ENCODE results near the gene LAMB3. TPM values are rescaled to one million over a fixed set of nuclear protein-coding genes. Genes with fewer than 3 reads are reported as not detected.

The LAMB3 gene
- total RNA-seq, 2 experiments from 2014 or later = 0.83 to 0.96 TPM

DNA sequence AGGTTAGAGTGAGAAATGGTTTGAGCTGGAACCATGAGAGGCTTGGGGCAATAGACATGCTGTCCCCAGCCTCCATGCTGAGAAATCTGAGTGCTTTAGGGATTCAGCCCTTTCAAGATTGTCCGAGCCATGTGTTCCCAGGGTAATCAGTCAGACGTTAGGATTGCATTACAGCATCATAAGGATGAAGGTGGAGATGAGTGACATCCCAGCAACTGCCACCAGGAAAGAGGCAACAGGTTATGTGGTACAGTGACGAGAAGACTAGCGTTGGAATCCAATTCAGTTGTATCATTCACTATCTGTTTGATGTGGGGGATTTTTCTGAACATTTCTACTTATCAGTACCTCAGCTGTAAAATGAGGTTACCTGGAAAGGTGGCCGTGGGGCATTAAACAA is 67.0 kb downstream of the LAMB3 start:
- POLR2A ChIA-PET = no interaction called here
- ATAC-seq (ENCODE audit: low read depth) (no peak), DNase-seq (no peak)
- Mint-ChIP-seq H3K27me3 (peaks cover 12% of the 10 kb centered on the region), H3K36me3 (no peaks in the 10 kb centered on the region), H3K4me3 (no peak overlapping the region), H3K4me1 (no peaks in the 10 kb centered on the region), H3K9me3 (no peaks in the 10 kb centered on the region), H3K27ac (no peak overlapping the region)

DNA sequence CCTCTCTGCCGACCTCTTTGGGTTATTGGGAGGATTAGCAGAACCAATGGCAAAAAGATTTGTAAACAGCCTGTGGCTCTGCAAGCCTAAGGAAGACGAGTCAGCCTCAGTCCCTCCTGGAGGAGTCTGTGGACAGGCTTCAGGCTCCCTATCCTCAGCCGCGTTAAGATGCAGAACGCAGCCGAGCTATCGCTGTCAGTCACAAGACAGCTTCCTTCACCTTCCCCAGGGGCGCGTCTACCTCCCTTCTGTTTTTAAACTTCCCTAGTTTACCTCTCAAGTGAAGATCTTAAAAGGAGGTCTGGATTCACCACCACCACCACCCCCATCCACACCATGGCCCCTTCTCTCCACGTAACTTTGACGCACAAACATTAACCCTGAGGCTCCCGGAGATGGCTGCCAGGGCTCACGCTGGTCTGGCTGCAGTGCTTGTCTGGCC is 68.0 kb downstream of the LAMB3 start:
- POLR2A ChIA-PET = no interaction called here
- Mint-ChIP-seq H3K27ac (no peak overlapping the region), H3K27me3 (peaks cover 12% of the 10 kb centered on the region), H3K4me1 (no peaks in the 10 kb centered on the region), H3K9me3 (no peaks in the 10 kb centered on the region), H3K4me3 (no peak overlapping the region), H3K36me3 (no peaks in the 10 kb centered on the region)
- DNase-seq (no peak), ATAC-seq (ENCODE audit: low read depth) (no peak)

- ATAC-seq (ENCODE audit: low read depth) (no peak), DNase-seq (no peak)
- peaks cover 12% of the 10 kb centered on the region for H3K27me3 Mint-ChIP-seq
- POLR2A ChIA-PET = no interaction called here
- no peaks in the 10 kb centered on the region for H3K9me3 Mint-ChIP-seq
- no peak within 1 kb of the TSS for H3K27ac Mint-ChIP-seq
- H3K4me1 Mint-ChIP-seq = no peaks in the 10 kb centered on the region
- H3K36me3 Mint-ChIP-seq = no peaks in the 10 kb centered on the region
- no peak within 1 kb of the TSS for H3K4me3 Mint-ChIP-seq
Observed at GRCh38 chr1:209583408-209583807, 68.8 kb downstream of the LAMB3 start, which contains the start of gene CAMK1G. TSS of gene CAMK1G (plus strand) at chr1:209583714. CDS start at chr1:209594984, 11,270 bp downstream.

GRCh38 chr1:209580577-209580976 is 71.6 kb downstream of the LAMB3 start:
- POLR2A ChIA-PET = no interaction called here
- ATAC-seq (ENCODE audit: low read depth) (no peak), DNase-seq (no peak)
- peaks cover 12% of the 10 kb centered on the region for H3K27me3 Mint-ChIP-seq
- no peaks in the 10 kb centered on the region for H3K36me3 Mint-ChIP-seq
- no peak overlapping the region for H3K4me3 Mint-ChIP-seq
- H3K27ac Mint-ChIP-seq = no peak overlapping the region
- H3K9me3 Mint-ChIP-seq = no peaks in the 10 kb centered on the region
- H3K4me1 Mint-ChIP-seq = peaks cover 4% of the 10 kb centered on the region

GRCh38 chr1:209577346-209577745 is 74.9 kb downstream of the LAMB3 start:
- ATAC-seq (ENCODE audit: low read depth) (no peak), DNase-seq (no peak)
- no peaks in the 10 kb centered on the region for H3K36me3 Mint-ChIP-seq
- peaks cover 4% of the 10 kb centered on the region for H3K4me1 Mint-ChIP-seq
- no peaks in the 10 kb centered on the region for H3K9me3 Mint-ChIP-seq
- peaks cover 35% of the 10 kb centered on the region for H3K27me3 Mint-ChIP-seq
- POLR2A ChIA-PET = no interaction called here
- H3K4me3 Mint-ChIP-seq = no peak overlapping the region
- no peak overlapping the region for H3K27ac Mint-ChIP-seq

- Mint-ChIP-seq H3K9me3 (no peaks in the 10 kb centered on the region), H3K4me1 (peaks cover 4% of the 10 kb centered on the region), H3K4me3 (no peak overlapping the region), H3K36me3 (no peaks in the 10 kb centered on the region), H3K27me3 (peaks cover 36% of the 10 kb centered on the region), H3K27ac (no peak overlapping the region)
- POLR2A ChIA-PET = no interaction called here
- ATAC-seq (ENCODE audit: low read depth) (peak; percentile 85), DNase-seq (peak; percentile 72)
Observed at GRCh38 chr1:209576392-209577197, 75.6 kb downstream of the LAMB3 start.

GRCh38 chr1:209570743-209571142 is 81.5 kb downstream of the LAMB3 start:
- no peak for ATAC-seq (ENCODE audit: low read depth)
- Mint-ChIP-seq H3K4me3 (no peak overlapping the region), H3K27me3 (peaks cover 45% of the 10 kb centered on the region), H3K4me1 (peaks cover 6% of the 10 kb centered on the region), H3K9me3 (no peaks in the 10 kb centered on the region), H3K36me3 (no peaks in the 10 kb centered on the region), H3K27ac (no peak overlapping the region)
- DNase-seq = no peak
- POLR2A ChIA-PET = no interaction called here

DNA sequence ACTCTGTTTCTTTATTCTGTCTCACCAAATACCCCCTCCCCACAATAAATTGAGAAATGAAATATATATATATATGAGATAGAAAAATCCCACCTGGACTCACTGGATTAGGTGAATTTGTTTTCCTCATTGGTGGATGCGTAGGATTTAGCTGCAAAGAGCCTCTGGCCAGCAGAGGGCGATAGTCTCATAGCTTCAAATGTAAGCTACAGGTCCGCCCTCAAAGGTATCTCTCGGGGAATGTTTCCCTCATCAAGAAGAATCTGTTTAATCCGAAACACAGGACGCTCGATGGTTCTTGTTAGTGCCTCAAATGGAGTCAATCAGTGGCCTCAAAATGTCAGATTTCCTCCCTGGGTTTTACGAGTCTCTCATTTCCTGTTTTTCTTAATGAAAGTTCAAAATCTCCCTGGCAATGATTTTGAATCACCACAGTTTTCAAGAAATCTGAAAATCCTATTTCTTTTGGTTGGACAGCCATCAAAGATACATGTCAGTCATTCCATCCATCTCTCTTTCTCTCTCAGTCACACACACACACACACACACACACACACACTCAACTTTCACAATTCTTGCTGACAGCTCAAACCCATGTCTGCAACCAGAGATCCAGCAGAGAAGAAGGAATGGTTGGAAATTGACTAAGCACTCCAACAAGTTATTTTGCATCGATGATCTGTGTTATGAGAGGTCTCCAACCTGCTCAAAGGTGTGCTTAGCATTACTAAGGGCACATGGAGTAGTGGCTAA is 82.6 kb downstream of the LAMB3 start:
- peak overlapping the region; percentile 60 for H3K4me3 Mint-ChIP-seq
- no peaks in the 10 kb centered on the region for H3K36me3 Mint-ChIP-seq
- H3K27me3 Mint-ChIP-seq = peaks cover 41% of the 10 kb centered on the region
- H3K9me3 Mint-ChIP-seq = no peaks in the 10 kb centered on the region
- ATAC-seq (ENCODE audit: low read depth) (peak; percentile 66), DNase-seq (peak; percentile 59)
- POLR2A ChIA-PET = no interaction called here
- peaks cover 6% of the 10 kb centered on the region for H3K4me1 Mint-ChIP-seq
- H3K27ac Mint-ChIP-seq = no peak overlapping the region

- no peaks in the 10 kb centered on the region for H3K36me3 Mint-ChIP-seq
- peaks cover 32% of the 10 kb centered on the region for H3K27me3 Mint-ChIP-seq
- H3K4me3 Mint-ChIP-seq = no peak overlapping the region
- DNase-seq (no peak), ATAC-seq (ENCODE audit: low read depth) (no peak)
- H3K27ac Mint-ChIP-seq = no peak overlapping the region
- no peaks in the 10 kb centered on the region for H3K9me3 Mint-ChIP-seq
- POLR2A ChIA-PET = no interaction called here
- peaks cover 6% of the 10 kb centered on the region for H3K4me1 Mint-ChIP-seq
Observed at GRCh38 chr1:209567698-209568175, 84.5 kb downstream of the LAMB3 start.

DNA sequence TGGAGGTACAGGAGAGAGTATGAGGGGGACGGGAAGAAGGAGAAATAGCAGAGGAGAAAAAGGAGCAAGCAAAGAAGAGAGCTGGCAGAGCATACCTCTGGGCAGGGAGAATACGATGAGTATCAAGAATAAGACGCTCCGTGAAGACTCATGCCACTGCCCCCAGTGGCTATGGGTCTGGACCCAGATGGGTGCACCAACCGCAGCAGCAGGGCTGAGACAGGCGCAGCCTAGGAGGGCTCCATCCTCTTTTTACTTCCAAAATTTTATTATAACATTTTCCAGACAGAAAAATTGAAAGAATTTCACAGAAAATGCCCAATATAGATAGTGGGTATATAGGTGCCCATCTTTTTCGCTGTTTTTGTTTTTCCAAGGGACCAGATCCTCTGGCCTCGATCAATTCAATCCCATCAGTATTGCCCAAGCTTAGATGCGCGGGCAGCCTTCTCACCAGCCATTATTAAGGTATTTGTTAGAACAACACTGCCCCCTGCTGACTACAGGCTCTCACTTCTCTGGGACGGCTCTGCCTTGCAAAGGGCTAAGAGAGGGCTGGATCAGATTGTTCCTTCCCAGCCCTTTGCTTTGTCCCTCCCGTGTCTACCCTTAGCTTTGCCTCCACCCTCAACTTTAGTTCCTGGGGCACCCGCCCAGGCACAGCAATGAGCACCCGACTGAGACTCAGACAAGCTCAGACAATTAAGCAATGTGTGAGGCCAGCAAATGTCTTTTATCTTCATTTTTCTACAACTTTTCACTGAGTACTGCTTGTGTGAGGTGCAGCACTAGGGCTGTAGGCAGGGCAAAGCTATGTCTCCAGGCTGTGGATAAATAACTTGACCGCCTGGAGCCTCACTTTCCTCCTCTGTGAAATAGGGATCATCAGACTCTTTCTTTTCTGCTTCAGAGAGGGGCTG is 86.2 kb downstream of the LAMB3 start:
- ATAC-seq (ENCODE audit: low read depth) = peak; percentile 89
- H3K4me1 Mint-ChIP-seq = peaks cover 6% of the 10 kb centered on the region
- peaks cover 20% of the 10 kb centered on the region for H3K27me3 Mint-ChIP-seq
- no peak overlapping the region for H3K27ac Mint-ChIP-seq
- DNase-seq = peak; percentile 62
- no peak overlapping the region for H3K4me3 Mint-ChIP-seq
- H3K9me3 Mint-ChIP-seq = no peaks in the 10 kb centered on the region
- POLR2A ChIA-PET = no interaction called here
- H3K36me3 Mint-ChIP-seq = no peaks in the 10 kb centered on the region

Small RNAs within 50 kb of the gene (microRNA-seq; reads per million reads assigned to microRNA genes)
- gene MIR4260 = not detected

Other genes with a start within 250 kb of the LAMB3 start
- gene CAMK1G, start 68.7 kb downstream of the LAMB3 start, total RNA-seq = not detected
- under 1 TPM; 0.37 to 0.47 TPM for gene G0S2, start 23.0 kb upstream of the LAMB3 start, total RNA-seq
- not detected for gene HSD11B1, start 52.4 kb upstream of the LAMB3 start, total RNA-seq
- 100 to 1,000 TPM; 392 to 403 TPM for gene TRAF3IP3, start 103.6 kb upstream of the LAMB3 start, total RNA-seq
- gene C1orf74, start 132.1 kb upstream of the LAMB3 start, total RNA-seq = 1 to 10 TPM; 2.2 to 2.8 TPM
- gene IRF6, start 153.7 kb upstream of the LAMB3 start, total RNA-seq = 1 to 10 TPM; 1.7 to 2.0 TPM
- gene UTP25, start 175.5 kb upstream of the LAMB3 start, total RNA-seq = 1 to 10 TPM; 7.5 to 7.7 TPM